ENCODE measurements around the gene CRB3. TPM values are rescaled to one million over a fixed set of nuclear protein-coding genes. Genes with fewer than 3 reads are reported as not detected.

Gene CRB3, protein sequence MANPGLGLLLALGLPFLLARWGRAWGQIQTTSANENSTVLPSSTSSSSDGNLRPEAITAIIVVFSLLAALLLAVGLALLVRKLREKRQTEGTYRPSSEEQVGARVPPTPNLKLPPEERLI
- total RNA-seq (2014; rRNA removed; shearing (Covaris generic)): 1.2 and 1.5 TPM in 2 replicates
- 2.3 and 2.9 TPM in 2 replicates for total RNA-seq (2022)
- percentile 26 among the genes with signal in this experiment for Bru-seq, nascent RNA
- percentile 24 among the genes with signal in this experiment for BruChase-seq, experiment 1, labeled RNA remaining after a 6-hour chase
- percentile 35 among the genes with signal in this experiment for BruChase-seq, experiment 2, labeled RNA remaining after a 2-hour chase
- long read RNA-seq, partial matches to known transcripts: 0 of 2 reads
- long read RNA-seq, other reads (novel, unspliced or antisense): 2 of 2 reads

DNA sequence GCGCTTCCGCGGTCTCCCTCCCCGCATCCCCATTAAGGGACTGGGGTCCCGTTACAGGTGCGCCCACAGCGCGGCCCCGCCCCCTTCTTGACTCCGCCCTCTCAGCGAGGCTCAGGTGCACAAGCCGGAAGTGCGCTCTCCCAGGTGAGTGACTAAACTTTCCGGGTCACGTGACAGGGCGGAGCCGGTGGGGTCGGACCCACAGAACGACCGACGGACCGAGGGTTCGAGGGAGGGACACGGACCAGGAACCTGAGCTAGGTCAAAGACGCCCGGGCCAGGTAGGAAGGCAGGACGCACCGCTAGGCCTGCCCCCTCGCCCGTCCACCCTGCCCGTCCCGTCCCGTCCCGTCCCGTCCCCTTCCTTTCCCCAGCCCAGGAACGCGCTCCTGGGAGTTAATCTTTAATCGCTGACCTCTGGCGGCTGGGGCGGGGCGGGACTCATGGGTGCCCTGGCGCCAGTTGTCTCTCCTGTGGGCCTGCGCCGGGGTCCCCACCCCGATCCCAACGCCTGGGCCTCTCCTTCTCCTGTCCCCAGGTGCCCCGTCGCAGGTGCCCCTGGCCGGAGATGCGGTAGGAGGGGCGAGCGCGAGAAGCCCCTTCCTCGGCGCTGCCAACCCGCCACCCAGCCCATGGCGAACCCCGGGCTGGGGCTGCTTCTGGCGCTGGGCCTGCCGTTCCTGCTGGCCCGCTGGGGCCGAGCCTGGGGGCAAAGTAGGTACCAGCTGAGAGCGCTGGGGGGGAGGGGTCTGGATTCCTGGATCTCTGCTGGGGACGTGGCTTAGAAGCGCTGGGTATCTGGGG, at the start of gene CRB3:
Gene CRB3 (plus strand): TSS at position 202 of the 804 bp plus-strand sequence. CDS start 431 bp downstream, at position 633.
- H3K4me3 ChIP-seq (ENCODE audit: low read depth, low read length, poor library complexity, severe bottlenecking): no peak within 1 kb of the TSS
- POLR2A ChIA-PET: no interaction called here
- no peak within 1 kb of the TSS for H2AFZ ChIP-seq (ENCODE audit: low read length)
- H3K4me2 ChIP-seq (ENCODE audit: low read length): no peak within 1 kb of the TSS
- peaks cover 6% of the 10 kb centered on the region for H3K4me1 ChIP-seq (ENCODE audit: insufficient read depth, low read length, poor library complexity, severe bottlenecking)
- BruUV-seq (replicated peaks): no TSS peak
- no peaks in the 10 kb centered on the region for H3K9me3 ChIP-seq (ENCODE audit: low read length)
- peaks cover 4% of the 10 kb centered on the region; the same call in 1 of the 2 replicates for H3K36me3 ChIP-seq (ENCODE audit: insufficient read depth, low read length)
- TF ChIP-seq EZH2phosphoT487 (IDR thresholded peaks at IDR 0.05; ENCODE audit: borderline replicate concordance, low read depth, low read length): no peak
- TF ChIP-seq, protein P1, sequence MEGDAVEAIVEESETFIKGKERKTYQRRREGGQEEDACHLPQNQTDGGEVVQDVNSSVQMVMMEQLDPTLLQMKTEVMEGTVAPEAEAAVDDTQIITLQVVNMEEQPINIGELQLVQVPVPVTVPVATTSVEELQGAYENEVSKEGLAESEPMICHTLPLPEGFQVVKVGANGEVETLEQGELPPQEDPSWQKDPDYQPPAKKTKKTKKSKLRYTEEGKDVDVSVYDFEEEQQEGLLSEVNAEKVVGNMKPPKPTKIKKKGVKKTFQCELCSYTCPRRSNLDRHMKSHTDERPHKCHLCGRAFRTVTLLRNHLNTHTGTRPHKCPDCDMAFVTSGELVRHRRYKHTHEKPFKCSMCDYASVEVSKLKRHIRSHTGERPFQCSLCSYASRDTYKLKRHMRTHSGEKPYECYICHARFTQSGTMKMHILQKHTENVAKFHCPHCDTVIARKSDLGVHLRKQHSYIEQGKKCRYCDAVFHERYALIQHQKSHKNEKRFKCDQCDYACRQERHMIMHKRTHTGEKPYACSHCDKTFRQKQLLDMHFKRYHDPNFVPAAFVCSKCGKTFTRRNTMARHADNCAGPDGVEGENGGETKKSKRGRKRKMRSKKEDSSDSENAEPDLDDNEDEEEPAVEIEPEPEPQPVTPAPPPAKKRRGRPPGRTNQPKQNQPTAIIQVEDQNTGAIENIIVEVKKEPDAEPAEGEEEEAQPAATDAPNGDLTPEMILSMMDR (conservative IDR thresholded peaks at IDR 0.05; ENCODE audit: low read length): no peak
- intact Hi-C loops (cut with micrococcal nuclease; ENCODE audit: unreplicated experiment): loop anchor here (5.0 kb wide), 1 partner anchor 138 kb away; no protein-coding TSS in a partner anchor
- DNase-seq (ENCODE audit: low spot score): no peak
- no peak within 1 kb of the TSS for H3K27ac ChIP-seq (ENCODE audit: low read depth, low read length, poor library complexity, severe bottlenecking)
- H3K79me2 ChIP-seq (ENCODE audit: insufficient read depth, low read depth, low read length): peaks cover under 1% of the 10 kb centered on the region; the same call in 1 of the 2 replicates
- CTCF ChIA-PET (ENCODE audit: unreplicated experiment): no interaction called here
- no peaks in the 10 kb centered on the region for H3K9me2 ChIP-seq (ENCODE audit: insufficient read depth, low read length)
- H4K20me1 ChIP-seq (ENCODE audit: insufficient read depth, low read length): no peaks in the 10 kb centered on the region

DNA sequence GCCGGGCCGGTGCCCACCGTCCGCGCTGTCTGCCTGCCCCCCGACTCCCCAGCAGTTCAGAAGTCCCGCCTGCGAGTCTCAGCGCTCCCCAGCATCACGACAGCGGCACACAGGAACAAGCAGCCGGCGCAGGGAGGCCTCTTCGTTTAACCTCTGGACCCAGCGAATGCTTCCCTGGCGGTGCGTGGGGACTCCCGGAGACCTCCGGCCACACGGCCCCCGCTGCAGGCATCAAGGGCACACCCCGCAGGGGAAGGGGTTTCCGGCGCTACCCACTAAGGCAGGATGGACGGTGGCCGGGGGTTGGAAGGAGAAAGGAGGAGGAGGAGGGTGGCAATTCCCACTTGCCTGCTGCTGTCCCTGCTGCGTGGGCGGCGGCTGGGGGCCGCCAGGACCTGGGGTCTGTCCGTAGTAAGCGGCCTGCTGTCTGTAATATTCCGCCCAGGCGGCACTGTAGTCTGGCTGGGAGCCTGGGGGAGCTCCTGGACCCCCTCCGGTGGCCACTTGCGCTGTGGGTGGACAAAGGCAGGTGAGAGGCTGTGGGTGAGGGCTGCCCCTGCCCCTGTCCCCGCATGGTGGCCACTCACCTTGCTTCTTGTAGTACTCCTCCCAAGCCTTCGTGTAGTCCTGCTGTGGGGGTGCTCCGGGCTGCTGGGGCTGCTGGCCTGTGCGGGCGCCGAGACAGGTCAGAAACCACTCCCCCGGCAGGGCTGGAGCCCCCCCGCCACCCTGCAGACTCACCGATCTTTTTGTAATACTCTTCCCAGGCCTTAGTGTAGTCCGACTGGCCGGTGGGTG, 49.1 kb upstream of the CRB3 start:
- POLR2A ChIA-PET: no interaction called here
- BruUV-seq (replicated peaks): no TSS peak
- H3K4me1 ChIP-seq (ENCODE audit: insufficient read depth, low read length, poor library complexity, severe bottlenecking): no peaks in the 10 kb centered on the region

More for the DNA sequence above, 49.1 kb upstream of the CRB3 start:
- Histone ChIP-seq H3K4me2 (ENCODE audit: low read length) (no peak overlapping the region), H3K9me3 (ENCODE audit: low read length) (no peaks in the 10 kb centered on the region), H3K4me3 (ENCODE audit: low read depth, low read length, poor library complexity, severe bottlenecking) (no peak overlapping the region), H3K79me2 (ENCODE audit: insufficient read depth, low read depth, low read length) (peaks cover 7% of the 10 kb centered on the region), H3K9me2 (ENCODE audit: insufficient read depth, low read length) (no peaks in the 10 kb centered on the region), H4K20me1 (ENCODE audit: insufficient read depth, low read length) (peaks cover 5% of the 10 kb centered on the region; the same call in 1 of the 2 replicates), H3K27ac (ENCODE audit: low read depth, low read length, poor library complexity, severe bottlenecking) (no peak overlapping the region), H3K36me3 (ENCODE audit: insufficient read depth, low read length) (peaks cover 79% of the 10 kb centered on the region), H2AFZ (ENCODE audit: low read length) (no peak overlapping the region)
- TF ChIP-seq, protein P1 (conservative IDR thresholded peaks at IDR 0.05; ENCODE audit: low read length): no peak
- no peak for TF ChIP-seq EZH2phosphoT487 (IDR thresholded peaks at IDR 0.05; ENCODE audit: borderline replicate concordance, low read depth, low read length)
- CTCF ChIA-PET (ENCODE audit: unreplicated experiment): no interaction called here
- intact Hi-C loops (cut with micrococcal nuclease; ENCODE audit: unreplicated experiment): no loop called here
- DNase-seq (ENCODE audit: low spot score): no peak

Data from OCI-LY7 (cell line).